ENCODE data around the gene SYTL2. TPM values are rescaled to one million over a fixed set of nuclear protein-coding genes. Genes with fewer than 3 reads are reported as not detected.
"Not testable (repeated sequence)": the region's sequence is repeated elsewhere in the genome, so short reads cannot be mapped to it uniquely, and the experiment has no call there.

SYTL2 gene, protein sequence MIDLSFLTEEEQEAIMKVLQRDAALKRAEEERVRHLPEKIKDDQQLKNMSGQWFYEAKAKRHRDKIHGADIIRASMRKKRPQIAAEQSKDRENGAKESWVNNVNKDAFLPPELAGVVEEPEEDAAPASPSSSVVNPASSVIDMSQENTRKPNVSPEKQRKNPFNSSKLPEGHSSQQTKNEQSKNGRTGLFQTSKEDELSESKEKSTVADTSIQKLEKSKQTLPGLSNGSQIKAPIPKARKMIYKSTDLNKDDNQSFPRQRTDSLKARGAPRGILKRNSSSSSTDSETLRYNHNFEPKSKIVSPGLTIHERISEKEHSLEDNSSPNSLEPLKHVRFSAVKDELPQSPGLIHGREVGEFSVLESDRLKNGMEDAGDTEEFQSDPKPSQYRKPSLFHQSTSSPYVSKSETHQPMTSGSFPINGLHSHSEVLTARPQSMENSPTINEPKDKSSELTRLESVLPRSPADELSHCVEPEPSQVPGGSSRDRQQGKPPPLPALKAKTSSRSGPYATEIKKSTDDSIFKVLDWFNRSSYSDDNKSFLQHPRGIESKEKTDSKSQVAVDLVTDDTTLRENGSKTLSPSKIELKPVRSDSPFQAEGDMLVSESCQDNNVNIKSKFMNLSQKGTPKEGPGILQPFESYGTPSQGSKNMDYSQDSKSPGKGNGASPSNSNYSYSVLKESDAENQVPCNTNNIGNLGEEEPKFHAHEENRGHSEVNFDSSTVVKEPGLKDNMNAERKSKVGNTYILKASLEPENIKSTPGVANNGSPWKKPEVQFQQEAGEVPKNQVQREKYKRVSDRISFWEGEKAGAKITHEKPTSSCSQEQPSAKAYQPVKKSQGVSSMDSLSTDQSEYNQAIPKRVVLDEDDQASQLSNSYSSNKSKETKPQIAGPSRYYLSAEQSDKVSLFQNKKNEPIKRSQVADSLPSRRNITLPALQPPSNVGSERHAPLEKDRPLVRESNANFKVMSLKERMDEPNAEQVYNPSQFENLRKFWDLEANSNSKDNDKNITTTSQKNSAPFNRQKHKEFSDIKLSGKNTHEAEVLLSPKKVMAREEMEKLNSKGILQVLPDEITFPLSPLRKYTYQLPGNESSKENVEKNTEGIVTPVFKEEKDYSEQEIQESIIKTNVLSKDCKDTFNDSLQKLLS (N-terminal part only)
- total RNA-seq (10 to 100 TPM; 35.5 to 35.7 TPM), polyA plus RNA-seq (10 to 100 TPM in 1 of 2 donors, 1 to 10 TPM in 1; 3.9 to 21.0 TPM)

DNA sequence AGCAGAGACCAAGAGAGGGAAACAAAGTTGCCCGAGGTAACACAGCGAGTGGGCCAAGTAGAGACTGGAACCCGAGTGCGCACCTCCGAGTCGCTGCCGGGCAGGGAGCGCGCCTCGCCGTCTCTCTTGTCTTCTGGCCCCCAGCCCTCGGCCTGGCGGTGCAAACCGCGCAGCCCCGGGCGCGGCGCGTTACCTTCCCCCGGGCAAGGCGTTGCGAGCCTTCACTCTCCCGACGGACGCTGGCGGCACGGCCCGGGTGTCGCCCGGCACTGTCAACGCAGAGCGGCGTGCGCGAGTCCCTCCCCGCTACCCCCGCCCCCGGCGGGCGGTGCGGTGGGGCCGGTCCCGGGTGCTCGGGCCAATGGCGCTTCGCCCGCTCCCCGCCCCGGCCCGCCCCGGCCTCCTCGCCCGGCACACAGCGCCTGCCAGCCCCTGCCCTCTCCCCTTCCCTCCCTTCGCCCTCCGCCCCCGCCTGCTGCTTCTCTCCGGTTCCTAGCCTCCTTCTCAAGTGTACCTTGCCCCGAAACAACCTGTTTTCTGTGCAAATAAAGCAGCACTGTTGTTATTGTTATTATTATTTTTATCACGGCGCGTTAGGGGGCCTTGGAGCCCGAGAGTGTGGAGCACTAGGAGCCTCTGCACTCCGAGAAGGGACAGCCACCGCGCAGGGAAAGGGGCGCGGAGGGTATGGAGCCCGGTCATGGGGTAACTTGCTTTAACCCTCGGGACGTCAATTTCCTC lies at the start of gene SYTL2:
TSS of gene SYTL2 (minus strand) at position 271 of the 741 bp plus-strand sequence. CDS start 53,416 bp downstream, outside the sequence.
- peaks cover 21 to 69% (median 45%) of the 10 kb centered on the region in 4 donors for H3K4me1 Mint-ChIP-seq
- peak within 1 kb of the TSS; percentile 58 to 85 for H3K4me3 ChIP-seq (ENCODE audit: low read length in 2 of 2)
- H3K27ac ChIP-seq (ENCODE audit: low read depth, low read length), result peak within 1 kb of the TSS; percentile 59
- no peaks in the 10 kb centered on the region for H3K9me3 Mint-ChIP-seq
- DNase-seq, result peak; percentile 74 to 83 (median 78)
- peaks cover 0 to 4% of the 10 kb centered on the region in 2 donors for H3K36me3 Mint-ChIP-seq
- ChIA-PET CTCF (ENCODE audit: partially characterized antibody) (interaction anchor here (0.7 to 3.3 kb wide), 7 partner anchors 10 to 383 kb away, joined by 3 to 33 read pairs (median 5); partner anchors contain the start of gene CCDC83), POLR2A (ENCODE audit: partially characterized antibody) (interaction anchor here (0.7 to 3.7 kb wide), 9 partner anchors 14 to 146 kb away, joined by 3 to 40 read pairs (median 5); partner anchors contain the start of gene CREBZF)
- intact Hi-C loops (cut with micrococcal nuclease), result loop anchor here (1.0 kb wide), 3 partner anchors 12 to 58 kb away; no protein-coding TSS in a partner anchor
- peak within 1 kb of the TSS; percentile 89 to 97 (median 94) for H3K4me3 Mint-ChIP-seq
- H3K9me3 ChIP-seq (ENCODE audit: control insufficient read depth in 1 of 2, low read length in 2 of 2), result no peaks in the 10 kb centered on the region
- H3K4me1 ChIP-seq (ENCODE audit: insufficient read depth, low read length), result peaks cover 38% of the 10 kb centered on the region
- H3K27me3 ChIP-seq (ENCODE audit: insufficient read depth, low read length), result no peaks in the 10 kb centered on the region
- peaks cover 0 to 3% of the 10 kb centered on the region in 2 donors for H3K27me3 Mint-ChIP-seq
- H3K27ac Mint-ChIP-seq, result peak within 1 kb of the TSS; percentile 90 to 96 (median 94)
- H3K36me3 ChIP-seq (ENCODE audit: insufficient read depth, low read length), result no peaks in the 10 kb centered on the region

DNA sequence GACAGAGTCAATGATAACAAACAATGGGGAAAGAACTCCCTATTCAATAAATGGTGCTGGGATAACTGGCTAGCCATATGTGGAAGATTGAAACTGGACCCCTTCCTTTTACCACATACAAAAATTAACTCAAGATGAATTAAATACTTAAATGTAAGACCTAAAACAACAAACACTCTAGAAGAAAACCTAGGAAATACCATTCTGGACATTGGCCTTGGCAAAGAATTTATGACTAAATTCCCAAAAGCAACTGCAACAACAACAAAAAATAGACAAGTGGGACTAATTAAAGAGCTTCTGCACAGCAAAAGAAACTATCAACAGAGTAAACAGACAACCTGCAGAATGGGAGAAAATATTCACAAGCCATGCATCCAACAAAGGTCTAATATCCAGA lies 48.6 kb upstream of the SYTL2 start:
- H3K27ac ChIP-seq (ENCODE audit: low read depth, low read length); POLR2A ChIA-PET (ENCODE audit: partially characterized antibody); CTCF ChIA-PET (ENCODE audit: partially characterized antibody); DNase-seq; H3K9me3 ChIP-seq (ENCODE audit: control insufficient read depth in 1 of 2, low read length in 2 of 2); H3K4me3 ChIP-seq (ENCODE audit: low read length in 2 of 2); H3K9me3 Mint-ChIP-seq; H3K27me3 ChIP-seq (ENCODE audit: insufficient read depth, low read length); H3K27ac Mint-ChIP-seq; H3K36me3 ChIP-seq (ENCODE audit: insufficient read depth, low read length); H3K4me3 Mint-ChIP-seq; H3K4me1 ChIP-seq (ENCODE audit: insufficient read depth, low read length); H3K36me3 Mint-ChIP-seq; H3K27me3 Mint-ChIP-seq: not testable (repeated sequence)
- H3K4me1 Mint-ChIP-seq, result peaks cover 1 to 11% (median 7%) of the 10 kb centered on the region in 4 donors
- intact Hi-C loops (cut with micrococcal nuclease), result loop anchor here (5.0 kb wide), 1 partner anchor 598 kb away; no protein-coding TSS in a partner anchor

DNA sequence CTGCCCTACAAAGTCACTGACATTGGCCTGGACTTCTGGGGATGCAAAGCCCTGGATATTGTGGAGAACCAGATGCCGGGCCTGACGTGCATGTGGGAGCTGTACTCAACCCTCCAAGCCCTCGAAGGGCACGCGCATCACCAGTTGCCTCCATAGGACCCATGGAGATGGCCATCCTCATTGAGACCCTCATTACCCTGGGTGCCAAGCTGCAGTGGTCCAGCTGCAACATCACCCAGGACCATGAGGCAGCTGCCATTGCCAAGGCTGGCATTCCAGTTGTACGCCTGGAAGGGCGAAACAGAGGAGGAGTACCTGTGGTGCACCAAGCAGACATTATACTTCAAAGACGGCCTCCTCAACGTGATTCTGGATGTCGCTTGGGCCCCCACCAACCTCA lies 46.2 kb upstream of the SYTL2 start:
- Histone ChIP-seq H3K4me1 (ENCODE audit: insufficient read depth, low read length) (peaks cover 16% of the 10 kb centered on the region), H3K9me3 (ENCODE audit: control insufficient read depth in 1 of 2, low read length in 2 of 2) (no peaks in the 10 kb centered on the region), H3K36me3 (ENCODE audit: insufficient read depth, low read length) (no peaks in the 10 kb centered on the region), H3K4me3 (ENCODE audit: low read length in 2 of 2) (no peak overlapping the region), H3K27me3 (ENCODE audit: insufficient read depth, low read length) (no peaks in the 10 kb centered on the region), H3K27ac (ENCODE audit: low read depth, low read length) (no peak overlapping the region)
- no peak overlapping the region for H3K27ac Mint-ChIP-seq
- peaks cover 6 to 16% (median 11%) of the 10 kb centered on the region in 4 donors for H3K4me1 Mint-ChIP-seq
- no peaks in the 10 kb centered on the region for H3K36me3 Mint-ChIP-seq
- CTCF ChIA-PET (ENCODE audit: partially characterized antibody), result interaction anchor here (4.7 kb wide), 1 partner anchor 337 kb away, joined by 38 read pairs; no protein-coding TSS in a partner anchor
- peaks cover 0 to 4% of the 10 kb centered on the region in 2 donors for H3K27me3 Mint-ChIP-seq
- intact Hi-C loops (cut with micrococcal nuclease), result loop anchor here (5.0 kb wide), 1 partner anchor 600 kb away; no protein-coding TSS in a partner anchor
- no peak for DNase-seq
- POLR2A ChIA-PET (ENCODE audit: partially characterized antibody), result no interaction called here
- no peak overlapping the region for H3K4me3 Mint-ChIP-seq
- peaks cover 0 to 3% (median 0%) of the 10 kb centered on the region in 8 donors for H3K9me3 Mint-ChIP-seq

DNA sequence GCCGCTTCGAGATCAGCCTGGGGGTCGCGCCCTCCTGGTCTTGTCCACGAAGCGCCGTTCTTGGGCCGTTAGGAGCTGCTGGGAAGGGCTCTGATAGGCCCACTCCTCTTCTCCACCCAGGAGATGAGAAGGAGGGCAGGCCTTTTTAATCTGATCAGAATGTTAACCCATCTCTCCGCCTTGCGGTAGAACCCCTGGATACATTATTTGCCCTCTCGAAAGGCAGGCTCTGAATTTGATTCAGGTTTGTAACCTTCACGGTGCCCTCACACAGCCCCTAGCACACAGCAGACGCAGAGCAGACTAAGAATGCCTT lies 44.4 kb upstream of the SYTL2 start, which contains the start of gene CCDC83:
TSS of gene CCDC83 (plus strand) at position 43 of the 316 bp plus-strand sequence. CDS start 9,741 bp downstream, outside the sequence.
- H3K4me3 ChIP-seq (ENCODE audit: low read length in 2 of 2), result peak within 1 kb of the TSS; percentile 81 to 95

DNA sequence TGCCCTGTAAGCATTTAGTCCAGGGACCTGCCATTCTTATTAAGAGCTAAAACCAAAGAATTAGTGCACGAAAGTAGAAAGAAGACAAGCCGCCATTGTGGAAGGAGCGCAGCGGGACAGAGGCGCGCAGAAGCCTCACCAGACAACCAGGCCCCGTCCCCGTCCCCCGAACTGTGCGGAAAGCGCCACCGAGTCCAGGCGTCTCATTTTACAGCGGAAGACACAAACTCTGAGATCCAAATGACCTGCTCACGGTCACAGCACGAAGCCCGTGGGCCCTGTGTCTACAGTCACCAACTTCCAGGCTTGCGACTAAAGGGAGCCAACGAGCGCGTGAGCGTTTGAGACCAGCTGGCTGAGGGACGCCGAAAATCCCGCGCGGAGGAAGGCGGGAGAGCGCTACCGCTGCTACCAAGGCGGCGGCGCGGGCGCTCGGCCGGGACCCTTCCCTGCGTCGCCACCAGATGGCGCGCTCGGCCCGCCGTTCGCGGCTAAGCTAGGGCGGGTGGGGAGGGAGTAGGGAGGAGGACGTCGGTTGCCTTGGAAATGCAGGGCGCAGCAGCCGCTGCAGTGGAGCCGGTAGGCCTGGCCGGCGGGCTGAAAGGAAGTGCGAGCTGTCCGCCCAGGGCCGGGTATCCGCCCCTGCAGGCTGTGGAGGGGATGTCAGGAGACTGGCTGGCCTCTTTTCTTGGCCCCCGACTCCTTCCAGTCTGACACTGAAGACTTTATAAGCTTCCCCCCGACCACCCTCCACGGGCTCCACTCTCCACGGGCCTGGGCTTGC lies 43.8 kb upstream of the SYTL2 start:
- peaks cover 6 to 16% (median 11%) of the 10 kb centered on the region in 4 donors for H3K4me1 Mint-ChIP-seq
- no peaks in the 10 kb centered on the region for H3K9me3 ChIP-seq (ENCODE audit: control insufficient read depth in 1 of 2, low read length in 2 of 2)

More for the DNA sequence above, 44.4 kb upstream of the SYTL2 start, which contains the start of gene CCDC83:
- peaks cover 16% of the 10 kb centered on the region for H3K4me1 ChIP-seq (ENCODE audit: insufficient read depth, low read length)
- H3K27ac ChIP-seq (ENCODE audit: low read depth, low read length), result peak within 1 kb of the TSS; percentile 73
- Mint-ChIP-seq H3K4me1 (peaks cover 6 to 16% (median 11%) of the 10 kb centered on the region in 4 donors), H3K27ac (peak within 1 kb of the TSS; percentile 91 to 96 (median 94)), H3K27me3 (peaks cover 0 to 2% of the 10 kb centered on the region in 2 donors), H3K9me3 (peaks cover 0 to 3% (median 0%) of the 10 kb centered on the region in 8 donors), H3K4me3 (peak within 1 kb of the TSS; percentile 86 to 94 (median 91)), H3K36me3 (no peaks in the 10 kb centered on the region)
- intact Hi-C loops (cut with micrococcal nuclease), result loop anchor here (1.0 to 5.0 kb wide), 5 partner anchors 187 to 602 kb away; no protein-coding TSS in a partner anchor
- POLR2A ChIA-PET (ENCODE audit: partially characterized antibody), result interaction anchor here (0.6 to 2.2 kb wide), 19 partner anchors 9 to 439 kb away, joined by 3 to 15 read pairs (median 3); partner anchors contain the start of genes CREBZF and EED
- no peak for DNase-seq
- no peaks in the 10 kb centered on the region for H3K36me3 ChIP-seq (ENCODE audit: insufficient read depth, low read length)
- H3K27me3 ChIP-seq (ENCODE audit: insufficient read depth, low read length), result no peaks in the 10 kb centered on the region
- CTCF ChIA-PET (ENCODE audit: partially characterized antibody), result interaction anchor here (0.7 to 4.7 kb wide), 59 partner anchors 9 to 1015 kb away, joined by 3 to 38 read pairs (median 5); partner anchors contain the start of genes CREBZF, EED, PICALM and SYTL2
- H3K9me3 ChIP-seq (ENCODE audit: control insufficient read depth in 1 of 2, low read length in 2 of 2), result no peaks in the 10 kb centered on the region

More for the DNA sequence above, 43.8 kb upstream of the SYTL2 start:
- Mint-ChIP-seq H3K9me3 (peaks cover 0 to 6% (median under 1%) of the 10 kb centered on the region in 8 donors), H3K27ac (peak overlapping the region; percentile 91 to 96 (median 94)), H3K27me3 (peaks cover 0 to 2% of the 10 kb centered on the region in 2 donors), H3K36me3 (no peaks in the 10 kb centered on the region), H3K4me3 (peak overlapping the region; percentile 86 to 94 (median 91))
- peak; percentile 84 to 93 (median 88) for DNase-seq
- Histone ChIP-seq H3K27me3 (ENCODE audit: insufficient read depth, low read length) (no peaks in the 10 kb centered on the region), H3K27ac (ENCODE audit: low read depth, low read length) (peak overlapping the region; percentile 73), H3K36me3 (ENCODE audit: insufficient read depth, low read length) (no peaks in the 10 kb centered on the region), H3K4me1 (ENCODE audit: insufficient read depth, low read length) (peaks cover 16% of the 10 kb centered on the region), H3K4me3 (ENCODE audit: low read length in 2 of 2) (peak overlapping the region; percentile 81 to 95)
- intact Hi-C loops (cut with micrococcal nuclease), result loop anchor here (1.0 to 5.0 kb wide), 11 partner anchors 30 to 603 kb away; no protein-coding TSS in a partner anchor
- ChIA-PET POLR2A (ENCODE audit: partially characterized antibody) (interaction anchor here (0.6 to 2.2 kb wide), 22 partner anchors 8 to 439 kb away, joined by 3 to 15 read pairs (median 3); partner anchors contain the start of genes CREBZF and EED), CTCF (ENCODE audit: partially characterized antibody) (interaction anchor here (0.6 to 4.7 kb wide), 62 partner anchors 9 to 1016 kb away, joined by 3 to 38 read pairs (median 4); partner anchors contain the start of genes CREBZF, EED, PICALM and SYTL2)

Measured in CD4-positive, alpha-beta memory T cell (primary cell).